ENCODE measurements around the gene EVL.

EVL gene

GRCh38 chr14:100051543-100051942, 13.7 kb upstream of the EVL start:
- peak overlapping the region in 1 of 3 experiments; percentile 11 for H3K27ac Mint-ChIP-seq
- H3K36me3 Mint-ChIP-seq (ENCODE audit: low read depth): no peaks in the 10 kb centered on the region
- no peaks in the 10 kb centered on the region for H3K9me3 Mint-ChIP-seq
- H3K27me3 Mint-ChIP-seq (ENCODE audit: low read depth): no peaks in the 10 kb centered on the region
- peaks cover 28% of the 10 kb centered on the region for H3K4me1 Mint-ChIP-seq
- no peak overlapping the region for H3K4me3 Mint-ChIP-seq
- TF ChIP-seq, protein P1, sequence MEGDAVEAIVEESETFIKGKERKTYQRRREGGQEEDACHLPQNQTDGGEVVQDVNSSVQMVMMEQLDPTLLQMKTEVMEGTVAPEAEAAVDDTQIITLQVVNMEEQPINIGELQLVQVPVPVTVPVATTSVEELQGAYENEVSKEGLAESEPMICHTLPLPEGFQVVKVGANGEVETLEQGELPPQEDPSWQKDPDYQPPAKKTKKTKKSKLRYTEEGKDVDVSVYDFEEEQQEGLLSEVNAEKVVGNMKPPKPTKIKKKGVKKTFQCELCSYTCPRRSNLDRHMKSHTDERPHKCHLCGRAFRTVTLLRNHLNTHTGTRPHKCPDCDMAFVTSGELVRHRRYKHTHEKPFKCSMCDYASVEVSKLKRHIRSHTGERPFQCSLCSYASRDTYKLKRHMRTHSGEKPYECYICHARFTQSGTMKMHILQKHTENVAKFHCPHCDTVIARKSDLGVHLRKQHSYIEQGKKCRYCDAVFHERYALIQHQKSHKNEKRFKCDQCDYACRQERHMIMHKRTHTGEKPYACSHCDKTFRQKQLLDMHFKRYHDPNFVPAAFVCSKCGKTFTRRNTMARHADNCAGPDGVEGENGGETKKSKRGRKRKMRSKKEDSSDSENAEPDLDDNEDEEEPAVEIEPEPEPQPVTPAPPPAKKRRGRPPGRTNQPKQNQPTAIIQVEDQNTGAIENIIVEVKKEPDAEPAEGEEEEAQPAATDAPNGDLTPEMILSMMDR (IDR thresholded peaks at IDR 0.05; ENCODE audit: unreplicated experiment in 3 of 3): no peak

DNA sequence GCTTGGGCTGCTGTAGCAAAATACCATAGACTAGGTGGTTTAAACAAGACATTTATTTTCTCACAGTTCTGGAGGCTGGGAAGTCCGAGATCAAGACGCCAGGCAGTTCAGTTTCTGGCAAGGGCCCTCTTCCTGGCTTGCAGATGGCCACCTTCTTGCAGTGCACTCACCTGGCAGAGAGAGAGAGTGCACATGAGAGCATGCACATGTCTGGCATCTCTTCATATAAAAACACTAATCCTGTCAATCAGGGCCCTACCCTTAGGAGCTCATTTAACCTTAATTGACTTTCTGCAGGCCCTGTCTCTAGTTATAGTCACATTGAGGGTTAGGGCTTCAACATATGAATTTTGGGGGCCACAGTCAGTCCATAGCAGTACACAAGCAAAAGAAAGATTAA, 12.4 kb upstream of the EVL start:
- Mint-ChIP-seq H3K36me3 (ENCODE audit: low read depth) (no peaks in the 10 kb centered on the region), H3K27ac (no peak overlapping the region), H3K9me3 (no peaks in the 10 kb centered on the region), H3K27me3 (ENCODE audit: low read depth) (no peaks in the 10 kb centered on the region), H3K4me3 (no peak overlapping the region), H3K4me1 (peaks cover 28% of the 10 kb centered on the region)
- TF ChIP-seq, protein P1 (IDR thresholded peaks at IDR 0.05; ENCODE audit: unreplicated experiment in 3 of 3): no peak

- TF ChIP-seq, protein P1 (IDR thresholded peaks at IDR 0.05; ENCODE audit: unreplicated experiment in 3 of 3): no peak
- no peak overlapping the region for H3K27ac Mint-ChIP-seq
- peaks cover 3% of the 10 kb centered on the region for H3K9me3 Mint-ChIP-seq
- no peaks in the 10 kb centered on the region for H3K27me3 Mint-ChIP-seq (ENCODE audit: low read depth)
- peaks cover 16% of the 10 kb centered on the region for H3K4me1 Mint-ChIP-seq
- H3K4me3 Mint-ChIP-seq: no peak overlapping the region
- H3K36me3 Mint-ChIP-seq (ENCODE audit: low read depth): peaks cover 5% of the 10 kb centered on the region
Observed at GRCh38 chr14:100054316-100055075, 10.7 kb upstream of the EVL start.

DNA sequence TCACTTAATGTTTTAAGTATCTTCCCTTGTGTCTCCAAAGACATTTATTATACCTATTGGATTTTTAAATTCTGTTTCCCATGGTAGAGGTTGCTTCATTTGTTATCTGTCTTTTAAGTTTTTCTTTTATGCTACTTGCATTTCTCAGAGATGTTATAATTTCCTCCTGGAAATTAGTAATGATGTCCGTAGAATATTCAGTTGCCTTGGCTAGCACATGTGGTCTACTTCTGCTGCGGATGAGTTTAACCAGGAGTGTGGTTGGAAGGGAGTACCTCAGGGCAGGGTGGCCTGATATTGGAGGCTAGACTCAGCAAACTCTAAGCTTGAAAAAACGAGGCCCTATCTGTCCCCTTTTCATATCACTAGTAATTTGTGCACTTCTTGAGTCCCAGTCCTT, 8.8 kb upstream of the EVL start:
- TF ChIP-seq, protein P1 (IDR thresholded peaks at IDR 0.05; ENCODE audit: unreplicated experiment in 3 of 3): no peak
- H3K9me3 Mint-ChIP-seq: peaks cover 3% of the 10 kb centered on the region
- no peaks in the 10 kb centered on the region for H3K27me3 Mint-ChIP-seq (ENCODE audit: low read depth)
- no peak overlapping the region for H3K27ac Mint-ChIP-seq
- peaks cover 13% of the 10 kb centered on the region for H3K36me3 Mint-ChIP-seq (ENCODE audit: low read depth)
- H3K4me3 Mint-ChIP-seq: no peak overlapping the region
- peaks cover 5% of the 10 kb centered on the region for H3K4me1 Mint-ChIP-seq

DNA sequence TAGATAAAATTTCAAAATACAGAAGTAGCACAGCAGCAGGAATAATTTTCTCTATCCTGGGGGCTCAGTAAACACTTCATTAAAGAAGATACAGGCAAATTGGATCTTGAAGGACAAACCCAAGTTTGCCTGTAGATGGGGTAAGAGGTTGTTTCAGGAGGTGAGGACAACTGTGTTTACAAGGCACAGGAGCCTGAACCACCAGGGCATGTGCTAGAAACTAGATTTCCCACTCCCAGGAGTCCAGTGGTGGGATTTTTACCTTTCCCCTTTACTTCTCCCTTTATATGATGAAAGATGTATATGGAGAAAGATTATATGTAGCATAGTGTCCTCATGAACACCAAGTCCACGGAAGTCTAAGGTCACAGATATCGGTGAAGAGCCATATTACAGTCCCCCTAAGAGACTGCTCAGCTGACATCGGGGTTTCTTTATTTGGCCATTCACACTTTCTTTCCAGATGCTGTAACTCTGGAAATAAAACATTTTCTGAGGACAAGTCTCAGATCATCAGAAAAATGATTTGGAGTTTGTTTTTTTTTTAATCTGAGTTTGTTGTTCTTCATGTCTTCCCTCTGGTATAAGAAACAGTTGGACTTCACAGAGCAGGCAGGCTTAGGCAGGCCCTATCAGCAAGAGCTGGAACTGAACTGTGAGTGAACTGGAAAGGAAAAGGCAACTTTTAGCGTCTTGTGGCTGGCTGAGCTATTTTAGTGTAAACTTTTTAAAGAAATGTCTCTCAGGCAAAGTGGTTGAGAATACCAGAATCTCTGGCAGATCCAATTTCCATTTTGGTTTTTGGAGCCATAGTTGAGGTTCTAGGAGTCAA, 8.0 kb upstream of the EVL start:
- peak overlapping the region in 1 of 3 experiments; percentile 20 for H3K27ac Mint-ChIP-seq
- H3K9me3 Mint-ChIP-seq: peaks cover 3% of the 10 kb centered on the region
- H3K4me1 Mint-ChIP-seq: no peaks in the 10 kb centered on the region
- H3K4me3 Mint-ChIP-seq: no peak overlapping the region
- TF ChIP-seq, protein P1 (IDR thresholded peaks at IDR 0.05; ENCODE audit: unreplicated experiment in 3 of 3): peak in 2 of 3 experiments; percentile 13 to 23
- no peaks in the 10 kb centered on the region for H3K27me3 Mint-ChIP-seq (ENCODE audit: low read depth)
- H3K36me3 Mint-ChIP-seq (ENCODE audit: low read depth): peaks cover 13% of the 10 kb centered on the region

All from nephron (organoid).